DND-41 (cell line): Measurements from ENCODE around the gene UNC45A.
"Not testable (repeated sequence)": the region's sequence is repeated elsewhere in the genome, so short reads cannot be mapped to it uniquely, and the experiment has no call there.

Source experiments
- ATAC-seq: fragments of 200-7000 bp; cut with Tn5 transposase; 3 replicates; pipeline ENCODE4 v1.9.1; 2021; ENCODE audit warnings: low read depth; ENCODE audit not compliant: insufficient read depth
- DNase-seq: peaks from one replicate; pipeline ENCODE4 v3.0.0-alpha.2; 2020
- H2AFZ ChIP-seq: 2 replicates; pipeline ENCODE4 v1.6.0; 2012; ENCODE audit warnings: low read depth, low read length
- H3K27ac ChIP-seq: 2 replicates; pipeline ENCODE4 v1.5.1; 2012; ENCODE audit warnings: low read length, inconsistent platforms
- H3K27me3 ChIP-seq: fragments of 200-600 bp; sonication (generic); 2 replicates; pipeline ENCODE4 v1.6.0; 2012; ENCODE audit warnings: low read length, mild to moderate bottlenecking, inconsistent platforms; ENCODE audit not compliant: insufficient read depth, poor library complexity
- H3K36me3 ChIP-seq: 2 replicates; pipeline ENCODE4 v1.5.1; 2012; ENCODE audit warnings: low read length, inconsistent platforms; ENCODE audit not compliant: insufficient read depth
- H3K4me1 ChIP-seq: 2 replicates; pipeline ENCODE4 v1.5.1; 2012; ENCODE audit warnings: mild to moderate bottlenecking, low read length; ENCODE audit not compliant: insufficient read depth
- H3K4me2 ChIP-seq: 2 replicates; pipeline ENCODE4 v1.6.0; 2012; ENCODE audit warnings: mild to moderate bottlenecking, moderate library complexity, low read length, inconsistent platforms; ENCODE audit not compliant: insufficient read depth
- H3K4me3 ChIP-seq, 2 experiments: fragments of 200-600 bp in 1 of 2; shearing (Covaris generic) in 1 of 2; 2 replicates each; pipeline ENCODE4 v1.5.1; 2012 to 2016; ENCODE audit warnings: inconsistent platforms in 2 of 2, low read length in 2 of 2, mild to moderate bottlenecking in 2 of 2, low read depth in 1 of 2, moderate library complexity in 1 of 2
- H3K79me2 ChIP-seq: 2 replicates; pipeline ENCODE4 v1.6.0; 2012; ENCODE audit warnings: low read length, inconsistent platforms; ENCODE audit not compliant: insufficient read depth
- H3K9ac ChIP-seq: 2 replicates; pipeline ENCODE4 v1.6.0; 2012; ENCODE audit warnings: low read depth, mild to moderate bottlenecking, inconsistent platforms, low read length, moderate library complexity
- H3K9me3 ChIP-seq: 2 replicates; pipeline ENCODE4 v1.5.1; 2012; ENCODE audit warnings: low read length, moderate library complexity, mild to moderate bottlenecking, inconsistent platforms; ENCODE audit not compliant: insufficient read depth, severe bottlenecking
- H4K20me1 ChIP-seq: 2 replicates; pipeline ENCODE4 v1.6.0; 2012; ENCODE audit warnings: low read length; ENCODE audit not compliant: insufficient read depth
- CTCF ChIP-seq: IDR thresholded peaks from 2 replicates; pipeline ENCODE4 v1.5.1; 2012; ENCODE audit warnings: borderline replicate concordance, low read length, moderate library complexity, mild to moderate bottlenecking; ENCODE audit not compliant: poor library complexity, severe bottlenecking; ENCODE audit errors: extremely low read depth
- EZH2 ChIP-seq: IDR thresholded peaks from 3 replicates; pipeline ENCODE4 v1.6.1; 2012; ENCODE audit warnings: borderline replicate concordance, low read depth, mild to moderate bottlenecking, moderate library complexity, low read length, inconsistent platforms; ENCODE audit not compliant: severe bottlenecking

The UNC45A gene

DNA sequence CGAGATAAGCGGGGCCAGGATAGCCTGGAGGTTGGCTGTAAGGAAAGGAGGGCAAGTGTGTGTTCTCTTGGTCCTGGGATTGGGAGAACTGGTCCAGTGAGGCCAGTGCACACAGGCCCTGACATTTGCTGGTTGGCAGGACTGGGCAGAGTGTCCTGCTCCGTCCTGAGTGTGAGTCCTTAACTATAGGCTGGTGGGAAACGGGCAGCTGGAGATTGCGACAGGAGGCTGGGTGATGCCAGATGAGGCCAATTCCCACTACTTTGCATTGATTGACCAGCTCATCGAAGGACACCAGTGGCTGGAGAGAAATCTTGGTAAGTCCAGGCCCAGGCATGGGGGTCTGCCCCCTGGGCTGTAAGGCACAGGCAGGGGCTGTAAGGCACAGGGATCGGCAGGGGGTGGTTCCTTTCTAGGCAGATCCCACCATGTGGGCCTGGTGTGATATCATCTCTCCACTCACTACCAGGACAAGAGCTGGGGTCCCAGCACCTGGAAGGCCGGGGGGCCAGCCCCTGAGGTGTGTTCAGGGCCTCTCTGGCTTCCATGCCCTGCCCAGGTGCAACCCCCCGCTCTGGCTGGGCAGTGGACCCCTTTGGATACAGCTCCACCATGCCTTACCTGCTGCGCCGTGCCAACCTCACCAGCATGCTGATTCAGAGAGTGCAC is 28.8 kb upstream of the UNC45A start:
- no peak for ATAC-seq
- Histone ChIP-seq H3K36me3 (peaks cover 56% of the 10 kb centered on the region), H4K20me1 (peaks cover 13% of the 10 kb centered on the region), H3K27ac (no peak overlapping the region), H3K4me2 (no peak overlapping the region), H3K79me2 (peaks cover 15% of the 10 kb centered on the region), H3K27me3 (no peaks in the 10 kb centered on the region), H3K4me3 (no peak overlapping the region), H3K4me1 (peaks cover 23% of the 10 kb centered on the region), H3K9ac (no peak overlapping the region), H2AFZ (no peak overlapping the region), H3K9me3 (no peaks in the 10 kb centered on the region)
- TF ChIP-seq CTCF (no peak), EZH2 (no peak)
- no peak for DNase-seq

DNA sequence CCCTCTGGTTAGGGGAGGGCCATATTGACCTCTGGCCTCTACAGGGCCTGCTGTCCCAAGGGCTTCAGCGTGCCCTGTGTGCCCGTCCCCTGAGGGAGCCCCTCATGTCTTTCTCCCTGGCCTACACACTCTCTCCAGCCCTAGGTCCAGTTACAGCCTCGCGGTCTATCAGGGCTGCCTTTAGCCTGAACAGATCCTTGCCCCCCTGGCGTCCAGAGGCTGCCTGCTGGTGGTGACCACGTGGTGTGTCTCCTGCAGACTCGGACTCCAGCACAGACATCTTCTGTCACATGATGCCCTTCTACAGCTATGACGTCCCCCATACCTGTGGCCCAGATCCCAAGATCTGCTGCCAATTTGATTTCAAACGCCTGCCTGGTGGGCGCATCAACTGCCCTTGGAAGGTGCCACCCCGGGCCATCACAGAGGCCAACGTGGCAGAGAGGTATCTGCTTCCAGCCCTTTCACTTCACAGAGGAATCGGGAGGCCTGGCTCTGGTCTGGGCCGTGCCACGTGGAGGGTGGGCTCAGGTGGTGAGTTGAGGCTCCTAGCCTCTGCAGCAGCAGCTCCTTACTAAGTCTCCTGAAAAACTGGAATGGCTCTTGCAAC is 27.9 kb upstream of the UNC45A start:
- DNase-seq (no peak), ATAC-seq (no peak)
- no peaks in the 10 kb centered on the region for H3K27me3 ChIP-seq
- peaks cover 13% of the 10 kb centered on the region for H4K20me1 ChIP-seq
- TF ChIP-seq EZH2 (no peak), CTCF (no peak)
- H3K4me2 ChIP-seq, result no peak overlapping the region
- no peak overlapping the region for H2AFZ ChIP-seq
- peaks cover 15% of the 10 kb centered on the region for H3K4me1 ChIP-seq
- no peak overlapping the region for H3K4me3 ChIP-seq
- peaks cover 15% of the 10 kb centered on the region for H3K79me2 ChIP-seq
- peaks cover 64% of the 10 kb centered on the region for H3K36me3 ChIP-seq
- no peak overlapping the region for H3K9ac ChIP-seq
- no peaks in the 10 kb centered on the region for H3K9me3 ChIP-seq
- H3K27ac ChIP-seq, result no peak overlapping the region

DNA sequence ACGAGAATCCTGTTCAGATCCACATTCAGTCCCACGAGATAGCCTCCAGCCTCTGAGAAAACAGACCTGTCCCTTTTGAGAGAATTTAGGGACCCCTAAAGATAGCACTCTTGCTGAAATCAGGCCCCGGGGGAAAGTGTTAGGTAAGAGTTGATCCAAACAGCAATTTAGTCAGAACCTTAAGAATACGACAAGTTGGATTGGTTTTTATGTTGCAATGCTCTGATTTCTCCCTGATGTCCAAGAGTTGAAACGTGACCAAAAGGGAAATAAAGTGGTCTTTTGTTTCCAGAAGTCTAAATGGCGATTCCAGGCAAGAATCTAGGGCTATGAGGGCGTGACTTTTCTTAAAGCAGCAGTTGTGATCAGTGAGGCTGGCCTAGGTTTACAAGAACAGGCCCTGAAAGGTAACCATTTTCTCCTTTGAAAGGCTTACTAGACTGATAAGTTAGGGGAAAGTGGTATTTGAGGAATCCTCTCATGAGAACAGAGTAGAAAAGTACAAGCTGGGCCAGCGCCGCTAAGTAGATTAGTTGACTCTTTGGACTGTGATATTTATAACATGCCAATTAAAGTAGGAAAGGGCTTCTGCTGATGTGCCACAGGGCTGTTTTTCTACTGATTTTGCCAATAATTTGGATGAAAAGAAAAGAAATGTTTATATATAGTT is 27.1 kb upstream of the UNC45A start:
- DNase-seq (no peak), ATAC-seq (no peak)
- peaks cover 13% of the 10 kb centered on the region for H3K79me2 ChIP-seq
- no peak overlapping the region for H3K4me2 ChIP-seq
- no peak overlapping the region for H3K4me3 ChIP-seq
- no peak overlapping the region for H2AFZ ChIP-seq
- H3K4me1 ChIP-seq, result peaks cover 13% of the 10 kb centered on the region
- no peak overlapping the region for H3K27ac ChIP-seq
- no peaks in the 10 kb centered on the region for H3K9me3 ChIP-seq
- H3K9ac ChIP-seq, result no peak overlapping the region
- no peaks in the 10 kb centered on the region for H3K27me3 ChIP-seq
- H3K36me3 ChIP-seq, result peaks cover 72% of the 10 kb centered on the region
- peaks cover 13% of the 10 kb centered on the region for H4K20me1 ChIP-seq
- TF ChIP-seq CTCF (no peak), EZH2 (no peak)

DNA sequence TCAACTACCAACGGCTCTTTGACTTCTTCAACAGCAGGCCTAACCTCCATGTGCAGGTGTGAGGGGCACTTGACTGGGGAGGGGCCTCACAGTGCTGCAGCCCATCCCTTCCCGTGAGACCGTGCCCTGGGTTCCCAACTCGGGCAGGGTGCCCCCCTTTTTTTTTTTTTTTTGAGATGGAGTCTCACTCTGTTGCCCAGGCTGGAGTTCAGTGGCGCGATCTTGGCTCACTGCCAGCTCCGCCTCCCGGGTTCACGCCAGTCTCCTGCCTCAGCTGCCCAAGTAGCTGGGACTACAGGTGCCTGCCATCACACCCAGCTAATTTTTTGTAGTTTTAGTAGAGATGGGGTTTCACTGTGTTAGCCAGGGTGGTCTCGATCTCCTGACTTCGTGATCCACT is 25.6 kb upstream of the UNC45A start:
- Histone ChIP-seq H4K20me1 (0 out of 2 replicates have a peak, but pooled peaks cover 10% of the 10 kb centered on the region), H3K36me3 (peaks cover 85% of the 10 kb centered on the region)
- not testable (repeated sequence) for H3K79me2 ChIP-seq, H3K9me3 ChIP-seq, H3K27ac ChIP-seq, H2AFZ ChIP-seq, H3K4me1 ChIP-seq, DNase-seq, H3K4me2 ChIP-seq, ATAC-seq, H3K27me3 ChIP-seq, H3K9ac ChIP-seq, H3K4me3 ChIP-seq
